GM19035 (cell line): ENCODE results near the gene FAM234B.
"Not testable (repeated sequence)": the region's sequence is repeated elsewhere in the genome, so short reads cannot be mapped to it uniquely, and the experiment has no call there.

Experiments used
- ATAC-seq: cut with Tn5 transposase; IDR thresholded peaks from one replicate; pipeline ENCODE4 v1.9.1; 2021; ENCODE audit not compliant: unreplicated experiment

FAM234B gene

GRCh38 chr12:13053617-13054016, 9.4 kb downstream of the FAM234B start:
- ATAC-seq: not testable (repeated sequence)

GRCh38 chr12:13060581-13060980, 16.4 kb downstream of the FAM234B start:
- no peak for ATAC-seq

DNA sequence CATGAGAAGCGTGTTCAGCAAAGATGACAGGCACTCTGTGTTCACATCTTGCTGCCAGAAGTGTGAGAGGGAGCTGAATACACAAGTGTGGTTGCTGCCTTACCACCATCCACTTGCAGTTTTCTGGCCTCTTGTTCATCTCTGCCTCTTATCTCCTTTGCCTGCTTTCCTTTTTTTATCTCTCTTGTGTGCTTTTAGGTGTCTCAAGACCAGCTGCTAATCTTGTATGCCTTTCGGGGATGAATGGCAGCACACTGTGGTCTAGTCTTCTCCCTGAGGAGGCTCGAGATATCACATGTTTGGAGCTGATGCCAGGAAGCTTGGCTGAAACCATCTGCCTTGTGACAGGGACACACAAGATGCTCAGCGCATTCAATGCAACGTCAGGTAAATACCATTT, 17.2 kb downstream of the FAM234B start:
- ATAC-seq: no peak

- no peak for ATAC-seq
These were observed 18.5 kb downstream of the FAM234B start for GRCh38 chr12:13062669-13063068.

DNA sequence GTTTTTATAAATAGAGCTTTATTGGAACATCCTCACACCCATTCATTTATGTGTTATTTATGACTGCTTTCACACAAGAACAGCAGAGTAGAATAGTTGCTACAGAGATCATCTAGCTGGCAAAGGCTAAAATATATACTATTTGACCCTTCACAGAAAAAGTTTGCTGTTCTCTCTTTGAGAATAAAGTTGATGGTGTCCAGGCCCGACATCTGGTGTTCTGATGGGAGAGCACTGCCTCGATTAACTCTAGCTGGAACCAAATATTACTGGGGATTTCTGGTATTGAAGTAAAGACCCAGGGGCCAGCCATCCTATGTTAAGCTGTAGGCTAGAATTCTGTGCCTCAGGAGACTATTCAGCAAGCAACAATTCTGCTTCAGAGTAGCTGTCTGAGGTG, 21.8 kb downstream of the FAM234B start:
- no peak for ATAC-seq

DNA sequence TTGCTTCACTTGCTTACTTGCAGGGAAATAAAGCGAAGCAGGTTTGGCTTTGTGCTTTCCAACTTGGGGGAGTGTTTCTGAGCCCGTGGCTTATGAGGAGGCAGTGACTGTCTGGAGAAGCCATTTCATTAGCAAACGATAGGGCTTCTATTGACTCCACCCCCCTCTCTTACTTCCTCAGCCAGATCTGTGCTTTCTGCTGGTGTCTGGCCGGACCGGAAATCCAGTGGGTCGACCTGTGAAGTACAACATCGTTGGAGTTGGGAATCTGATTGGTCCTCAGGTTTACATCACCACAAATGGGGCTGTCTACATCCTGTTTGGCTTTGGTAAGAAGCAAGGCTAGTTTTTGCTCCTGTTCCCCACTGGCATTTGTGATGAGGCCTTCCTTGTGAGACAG, 22.3 kb downstream of the FAM234B start:
- no peak for ATAC-seq

DNA sequence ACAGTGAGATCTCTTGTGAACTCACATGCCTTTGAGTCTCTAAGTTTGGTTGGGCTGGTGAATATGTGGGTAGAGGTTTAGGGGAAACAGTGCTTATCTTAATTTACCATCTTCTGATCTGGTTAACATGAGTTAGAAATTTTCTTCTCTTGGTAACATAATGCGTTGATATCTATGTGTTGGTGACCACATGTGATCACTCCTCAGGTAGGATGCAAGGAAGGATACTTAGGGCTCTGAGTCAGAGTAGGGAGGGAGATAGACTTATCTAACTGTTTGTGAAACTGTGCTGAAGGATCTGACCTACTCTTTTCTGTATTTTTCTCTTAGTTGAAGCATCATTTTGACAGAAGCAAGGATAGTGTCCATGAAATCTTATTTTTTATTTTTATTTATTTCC, 23.1 kb downstream of the FAM234B start:
- ATAC-seq: no peak

DNA sequence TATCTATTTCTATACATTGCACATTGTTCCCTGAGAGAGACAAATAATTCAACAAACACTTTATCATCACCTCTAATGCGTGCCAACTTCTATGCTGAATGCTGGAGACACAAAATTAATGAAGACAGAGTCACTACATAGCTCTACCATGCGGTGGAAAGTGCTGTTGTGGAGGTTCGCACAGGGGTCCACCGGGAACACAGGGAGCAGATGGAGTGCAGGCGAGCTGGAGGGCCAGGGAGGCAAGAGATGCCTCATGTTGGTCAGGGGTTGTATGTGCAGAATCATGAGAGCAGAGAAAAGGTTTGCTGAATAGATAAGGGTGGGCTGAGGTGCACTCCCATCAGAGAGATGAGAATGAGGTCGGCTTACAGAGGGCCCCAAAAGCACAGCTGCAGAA, 25.2 kb downstream of the FAM234B start:
- no peak for ATAC-seq

- ATAC-seq: no peak
These were observed 27.4 kb downstream of the FAM234B start for GRCh38 chr12:13071305-13072280.

GRCh38 chr12:13073173-13073572, 29.0 kb downstream of the FAM234B start:
- ATAC-seq: no peak

DNA sequence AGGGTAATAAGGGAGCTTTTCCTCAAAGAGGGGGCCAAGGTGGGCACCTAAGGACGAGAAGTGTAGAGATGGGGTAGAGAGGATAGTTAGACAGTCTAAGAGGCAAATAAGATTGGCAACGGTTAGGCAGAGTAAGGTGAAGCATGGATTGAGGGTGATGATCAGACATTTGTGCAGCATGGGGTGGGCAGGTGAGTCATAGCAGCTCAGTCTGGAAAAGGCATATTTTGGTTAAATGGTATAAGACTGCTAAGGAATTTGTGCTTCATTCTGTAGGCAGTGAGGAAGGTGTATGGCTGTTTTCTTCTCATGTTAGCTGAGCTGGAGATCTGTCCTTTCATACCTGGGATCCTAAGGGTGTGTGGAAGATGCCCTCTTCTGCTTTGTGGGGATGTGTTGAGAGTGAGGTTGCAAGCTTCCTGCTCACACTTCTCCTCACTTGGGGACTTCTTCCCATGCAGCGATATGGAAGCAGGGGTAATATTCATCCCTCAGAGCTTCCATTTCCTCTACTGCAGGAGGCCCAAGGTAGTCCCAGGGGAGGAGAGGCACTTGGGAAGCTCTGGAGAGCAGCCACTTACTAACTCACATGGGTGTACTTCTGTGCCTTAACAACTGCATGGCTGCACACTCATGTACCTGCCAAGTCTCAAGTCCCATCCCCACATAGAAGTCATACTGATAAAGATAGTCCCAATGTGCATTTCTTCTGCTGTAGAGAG, 30.4 kb downstream of the FAM234B start:
- ATAC-seq: no peak

DNA sequence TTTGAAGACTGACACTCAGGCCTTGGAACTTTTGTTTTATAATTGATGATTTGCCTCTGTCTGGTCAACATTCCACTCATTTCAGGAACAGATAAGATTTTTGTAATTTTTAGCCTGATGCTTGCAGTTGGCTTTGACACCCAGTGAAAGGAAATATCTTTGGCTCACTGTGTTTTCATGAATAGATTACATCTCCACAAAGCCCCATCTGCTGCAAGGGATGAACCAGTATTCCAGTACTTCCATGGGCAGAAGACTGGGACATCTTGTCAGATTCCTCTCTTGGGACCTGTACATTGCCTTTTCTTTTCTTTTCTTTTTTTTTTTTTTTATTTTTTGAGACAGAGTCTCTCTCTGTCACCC, 30.9 kb downstream of the FAM234B start:
- ATAC-seq: no peak

DNA sequence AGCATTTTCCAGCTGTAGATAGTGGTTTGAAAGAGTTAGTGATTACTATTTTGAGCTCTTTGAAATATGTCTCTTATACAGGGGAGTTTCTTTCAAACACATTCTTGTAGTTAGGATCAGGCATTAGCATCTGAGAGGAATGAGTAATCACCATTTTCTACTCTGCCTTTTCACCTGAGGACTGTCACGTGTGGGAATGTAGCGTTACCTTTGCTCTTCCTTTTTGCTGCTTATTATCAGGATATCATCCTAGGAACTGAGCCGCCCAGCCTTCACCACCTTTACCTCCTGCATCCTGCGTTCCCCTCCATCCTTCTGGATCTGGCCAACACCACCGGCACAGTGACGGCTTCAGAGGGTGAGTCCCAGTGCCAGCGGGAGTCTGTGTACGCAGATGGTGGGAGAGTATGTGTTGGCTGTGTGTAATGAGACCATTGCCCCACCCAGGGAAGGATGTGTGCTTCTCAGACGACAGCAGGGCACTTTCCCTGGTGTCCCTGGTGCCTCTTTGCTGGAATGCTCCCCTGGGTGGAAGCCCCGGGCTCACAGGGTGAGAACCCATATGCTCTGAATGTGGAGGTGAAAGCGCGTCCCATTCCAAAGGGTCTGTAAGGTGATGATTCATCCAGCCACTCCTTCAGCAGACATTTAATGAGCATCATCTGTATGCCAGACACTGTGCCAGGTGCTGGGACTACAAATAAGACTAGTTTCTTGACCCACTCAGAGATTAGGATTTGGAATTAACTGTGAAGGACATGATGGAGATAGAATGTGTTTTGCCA, 31.8 kb downstream of the FAM234B start:
- no peak for ATAC-seq

DNA sequence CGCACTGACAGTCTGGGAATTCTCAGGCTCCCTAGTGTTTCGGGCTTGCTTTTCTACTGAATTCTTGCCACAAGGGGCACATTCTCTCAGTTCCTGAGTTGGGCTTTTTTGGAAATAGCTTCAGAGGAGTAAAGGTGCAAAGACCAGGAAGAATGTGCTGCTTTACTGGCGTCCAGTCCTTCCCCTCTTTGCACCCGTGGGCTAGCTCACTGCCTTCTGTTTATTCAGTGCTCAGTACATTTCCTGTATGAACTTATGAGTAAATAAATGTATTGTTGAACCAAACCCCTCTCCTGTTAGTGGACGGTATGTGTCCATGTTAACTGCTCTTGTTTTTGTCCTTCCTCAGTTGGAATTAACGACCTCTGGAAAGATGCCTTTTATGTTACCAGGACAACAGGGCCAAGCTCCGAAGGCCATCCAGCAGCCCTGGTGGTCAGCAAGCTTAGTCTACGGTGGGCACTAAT, 35.3 kb downstream of the FAM234B start:
- no peak for ATAC-seq

DNA sequence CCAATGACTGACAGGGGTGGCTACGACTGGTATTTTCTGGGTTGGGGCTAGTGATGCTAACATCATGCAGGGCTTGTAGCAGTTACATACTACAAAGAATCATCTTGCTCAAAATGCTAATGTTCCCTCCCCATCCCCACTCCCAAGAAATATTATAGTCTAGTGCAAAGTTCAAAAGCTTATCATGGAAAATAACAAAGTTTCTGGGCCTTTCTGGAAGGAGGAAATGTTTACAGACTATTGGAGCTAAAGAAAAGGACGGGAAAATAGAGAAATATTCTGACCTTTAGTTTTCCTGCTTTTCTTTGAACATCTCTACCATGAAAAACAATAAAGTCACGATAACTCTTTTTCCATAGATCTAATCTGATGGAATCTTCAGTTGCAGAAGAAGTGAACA, 36.1 kb downstream of the FAM234B start:
- no peak for ATAC-seq

DNA sequence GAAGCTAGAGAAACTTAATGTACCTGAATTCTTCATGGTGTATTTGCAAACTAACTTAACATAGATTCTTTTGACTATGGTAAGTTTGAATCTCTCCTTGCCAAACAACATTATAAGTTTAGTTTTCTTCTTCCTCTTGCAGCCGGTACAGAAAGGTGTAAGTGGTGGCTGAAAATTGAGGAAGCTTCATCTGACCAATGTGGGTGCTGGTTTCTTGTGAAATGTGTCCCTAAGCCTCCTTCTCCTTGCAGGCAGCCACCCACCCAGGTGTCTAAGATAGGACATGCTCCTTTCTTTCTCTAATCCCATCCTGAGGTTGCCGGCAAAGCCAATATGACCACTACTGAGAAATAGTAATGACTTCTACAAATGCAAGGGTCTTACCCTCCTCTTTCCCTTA, 38.7 kb downstream of the FAM234B start:
- ATAC-seq: no peak

DNA sequence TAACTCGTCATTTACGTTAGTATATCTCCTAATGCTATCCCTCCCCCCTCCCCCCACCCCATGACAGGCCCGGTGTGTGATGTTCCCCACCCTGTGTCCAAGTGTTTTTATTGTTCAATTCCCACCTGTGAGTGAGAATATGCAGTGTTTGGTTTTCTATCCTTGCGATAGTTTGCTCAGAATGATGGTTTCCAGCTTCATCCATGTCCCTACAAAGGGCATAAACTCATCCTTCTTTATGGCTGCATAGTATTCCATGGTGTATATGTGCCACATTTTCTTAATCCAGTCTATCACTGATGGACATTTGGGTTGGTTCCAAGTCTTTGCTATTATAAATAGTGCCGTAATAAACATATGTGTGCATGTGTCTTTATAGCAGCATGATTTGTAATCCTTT, 39.5 kb downstream of the FAM234B start:
- not testable (repeated sequence) for ATAC-seq

GRCh38 chr12:13084898-13085640, 40.9 kb downstream of the FAM234B start:
- ATAC-seq: no peak

DNA sequence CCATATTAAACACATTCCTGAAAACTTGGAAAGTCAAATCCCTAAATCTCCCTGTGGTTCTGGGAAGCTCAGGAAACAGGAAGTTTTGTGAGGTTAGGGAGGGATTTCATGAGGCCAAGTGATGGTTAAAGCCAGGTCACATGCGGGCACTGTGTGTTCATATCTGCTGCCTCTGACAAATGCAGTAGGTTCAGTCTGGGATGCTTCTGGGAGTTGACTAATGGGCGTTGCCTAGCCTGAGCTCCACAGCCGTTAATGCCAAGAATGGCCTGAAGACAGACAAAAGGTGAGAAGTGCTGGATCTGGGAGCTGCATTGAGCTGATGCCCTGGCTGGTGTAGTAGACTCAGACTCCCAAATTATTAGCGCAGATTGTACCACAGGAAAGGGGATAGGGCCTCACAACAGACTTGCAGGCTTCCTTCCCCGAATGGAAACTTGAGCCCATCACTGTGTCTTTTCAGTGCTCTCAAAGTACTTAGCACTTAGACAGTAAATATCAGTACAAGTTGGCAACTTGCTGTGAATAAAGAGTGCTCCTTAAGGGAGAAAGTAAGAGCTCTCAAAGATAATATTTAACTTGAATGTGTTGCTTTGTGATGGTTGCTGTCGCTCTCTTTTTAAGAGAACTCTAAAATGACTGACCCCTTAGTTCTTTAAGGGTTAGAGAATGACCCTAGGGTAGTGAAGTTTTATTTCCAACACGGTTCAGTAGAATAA, 41.9 kb downstream of the FAM234B start:
- ATAC-seq: no peak

GRCh38 chr12:13087766-13088165, 43.6 kb downstream of the FAM234B start:
- no peak for ATAC-seq
